GM21515 (cell line): ENCODE data around the gene FAM186B.
"Not testable (repeated sequence)": the region's sequence is repeated elsewhere in the genome, so short reads cannot be mapped to it uniquely, and the experiment has no call there.

Experiments
- ATAC-seq: cut with Tn5 transposase; IDR thresholded peaks from one replicate; pipeline ENCODE4 v1.9.1; 2021; ENCODE audit not compliant: unreplicated experiment

Gene FAM186B, protein sequence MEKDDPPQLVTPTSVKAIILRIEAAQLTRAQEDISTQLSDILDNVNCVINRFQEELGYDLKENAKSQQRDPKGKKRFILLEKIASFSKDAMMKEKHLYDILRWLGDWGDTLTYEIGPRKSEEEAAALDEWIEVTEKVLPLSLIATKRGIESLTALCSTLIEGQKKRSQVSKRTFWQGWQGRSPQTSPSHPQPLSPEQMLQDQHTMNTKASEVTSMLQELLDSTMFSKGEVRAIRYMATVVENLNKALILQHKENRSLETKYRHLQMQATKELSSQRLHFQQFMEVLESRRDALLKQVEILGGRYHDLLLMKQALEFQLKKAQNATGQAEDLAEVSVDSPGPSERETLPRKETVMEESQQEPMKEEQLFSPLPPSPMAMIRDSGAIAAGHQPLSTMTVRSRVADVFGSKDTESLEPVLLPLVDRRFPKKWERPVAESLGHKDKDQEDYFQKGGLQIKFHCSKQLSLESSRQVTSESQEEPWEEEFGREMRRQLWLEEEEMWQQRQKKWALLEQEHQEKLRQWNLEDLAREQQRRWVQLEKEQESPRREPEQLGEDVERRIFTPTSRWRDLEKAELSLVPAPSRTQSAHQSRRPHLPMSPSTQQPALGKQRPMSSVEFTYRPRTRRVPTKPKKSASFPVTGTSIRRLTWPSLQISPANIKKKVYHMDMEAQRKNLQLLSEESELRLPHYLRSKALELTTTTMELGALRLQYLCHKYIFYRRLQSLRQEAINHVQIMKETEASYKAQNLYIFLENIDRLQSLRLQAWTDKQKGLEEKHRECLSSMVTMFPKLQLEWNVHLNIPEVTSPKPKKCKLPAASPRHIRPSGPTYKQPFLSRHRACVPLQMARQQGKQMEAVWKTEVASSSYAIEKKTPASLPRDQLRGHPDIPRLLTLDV

DNA sequence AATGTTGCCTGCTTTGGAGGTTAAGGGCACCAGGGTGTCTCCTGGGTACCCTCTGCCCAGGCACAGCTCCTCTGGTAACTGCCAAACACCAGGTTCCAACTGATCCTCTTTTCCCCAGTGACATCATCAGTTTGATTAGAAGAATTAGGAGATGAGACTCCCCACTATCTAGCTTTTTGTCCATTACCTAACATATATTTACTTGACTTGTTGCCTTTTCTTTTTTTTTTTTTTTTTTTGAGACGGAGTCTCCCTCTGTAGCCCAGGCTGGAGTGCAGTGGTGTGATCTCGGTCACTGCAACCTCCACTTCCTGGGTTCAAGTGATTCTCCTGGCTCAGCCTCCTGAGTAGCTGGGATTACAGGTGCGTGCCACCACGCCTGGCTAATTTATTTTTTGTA is at the start of gene FAM186B:
Gene FAM186B (minus strand): TSS at position 101 of the 400 bp plus-strand sequence. CDS start 162 bp downstream, outside the sequence.
- not testable (repeated sequence) for ATAC-seq

DNA sequence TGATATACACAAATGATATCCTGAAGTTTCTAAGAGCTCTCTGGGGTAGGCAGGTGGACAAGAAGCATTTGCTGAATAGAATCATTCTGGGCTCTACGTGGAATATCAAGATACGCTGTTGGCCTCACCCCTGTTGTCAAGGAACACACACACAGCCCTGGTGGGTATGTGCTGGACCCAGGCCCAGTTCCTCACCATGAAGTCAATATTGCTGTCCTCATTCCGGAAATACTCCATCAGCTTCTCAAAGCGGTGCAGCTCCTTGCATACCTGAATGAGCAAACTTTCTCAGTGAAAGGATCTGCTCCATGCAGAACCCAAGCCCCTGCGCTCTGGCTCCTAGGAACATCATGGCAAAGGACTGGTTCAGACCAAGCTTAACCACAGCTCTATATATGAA is 49.3 kb upstream of the FAM186B start:
- no peak for ATAC-seq

DNA sequence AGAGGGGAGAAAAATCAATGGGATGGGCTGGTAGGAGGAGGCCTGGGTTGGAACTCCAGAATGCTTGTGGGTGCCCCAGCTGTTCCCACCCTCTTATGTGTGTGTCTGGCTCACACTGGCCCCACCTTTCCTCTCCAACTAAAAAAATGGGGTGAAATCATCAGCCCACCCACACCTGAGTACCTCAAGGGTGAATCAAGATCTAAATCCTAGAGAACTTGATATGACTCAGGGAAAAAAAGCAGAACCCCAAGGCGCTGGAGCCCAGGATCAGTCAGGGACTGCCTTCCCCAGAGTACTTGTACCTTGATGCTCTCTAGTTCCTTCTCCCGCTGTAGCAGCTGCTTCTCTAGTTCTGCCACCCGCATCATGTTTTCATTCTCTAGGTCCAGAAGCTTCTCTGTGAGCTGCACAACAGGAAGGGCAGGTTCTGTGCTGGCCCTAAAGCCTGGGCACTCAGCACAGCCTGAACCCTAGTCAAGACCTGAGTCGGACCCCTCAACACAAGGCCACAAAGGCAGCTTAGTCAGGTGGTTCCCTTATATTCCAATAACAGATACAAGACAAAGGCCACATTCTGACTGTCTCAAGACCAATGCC is 47.6 kb upstream of the FAM186B start:
- ATAC-seq = no peak

DNA sequence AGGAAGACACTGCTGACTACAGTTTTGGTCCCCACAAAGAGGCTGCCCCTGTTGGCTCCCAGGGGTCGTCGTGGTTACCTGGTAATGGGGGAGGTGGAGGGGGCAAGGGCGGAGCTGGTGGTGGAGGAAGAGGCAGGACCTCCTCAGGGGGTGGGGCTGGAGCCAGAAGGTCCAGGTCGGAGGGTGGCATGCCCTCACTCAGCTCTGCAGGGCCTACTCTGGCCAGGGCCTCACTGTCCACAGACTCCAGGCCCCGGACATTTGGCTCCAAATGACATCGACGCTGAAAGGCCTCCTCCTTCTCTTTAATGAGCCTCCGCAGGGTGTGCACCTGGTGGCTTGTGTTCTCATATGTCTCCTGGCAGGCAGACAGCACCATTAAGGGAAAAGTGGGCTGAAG is 46.4 kb upstream of the FAM186B start:
- ATAC-seq = no peak

DNA sequence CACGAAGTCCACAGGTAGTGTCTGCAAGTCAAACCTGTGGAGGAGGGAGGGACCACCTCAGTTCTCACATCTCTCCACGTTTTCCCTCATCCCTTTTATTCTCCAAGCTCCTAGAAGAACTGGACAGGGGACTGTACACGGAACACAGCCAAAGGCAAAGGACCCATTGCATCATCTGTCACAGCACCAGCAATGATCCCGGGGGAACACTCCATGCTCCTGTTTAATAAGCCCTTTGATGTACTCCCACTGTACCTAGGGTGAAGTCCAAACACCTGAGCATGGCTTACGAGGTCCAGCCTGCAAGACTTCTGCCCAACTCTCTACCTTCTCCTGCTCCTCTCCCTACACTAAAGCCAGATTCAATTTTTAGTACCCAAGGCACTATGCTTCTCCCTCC is 44.5 kb upstream of the FAM186B start:
- no peak for ATAC-seq

DNA sequence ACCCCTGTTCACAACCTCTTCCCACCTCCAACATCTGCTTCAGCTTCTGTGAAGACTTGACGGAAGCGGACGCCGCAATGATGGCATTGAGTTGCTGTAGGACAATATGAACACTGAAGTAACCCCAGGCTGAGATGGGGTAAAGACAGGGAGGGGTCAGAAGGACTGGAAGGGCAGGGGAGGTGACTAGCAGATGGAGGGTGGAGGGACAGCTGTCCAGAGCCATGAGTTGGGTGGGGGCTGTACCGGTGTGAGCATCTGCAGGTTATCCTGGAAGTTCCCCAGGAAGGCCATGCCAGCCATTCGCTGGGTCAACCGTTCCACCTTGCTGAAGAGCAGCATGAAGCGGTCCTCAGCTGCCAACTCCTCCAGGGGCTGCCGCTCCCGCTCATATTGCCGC is 44.0 kb upstream of the FAM186B start:
- no peak for ATAC-seq

DNA sequence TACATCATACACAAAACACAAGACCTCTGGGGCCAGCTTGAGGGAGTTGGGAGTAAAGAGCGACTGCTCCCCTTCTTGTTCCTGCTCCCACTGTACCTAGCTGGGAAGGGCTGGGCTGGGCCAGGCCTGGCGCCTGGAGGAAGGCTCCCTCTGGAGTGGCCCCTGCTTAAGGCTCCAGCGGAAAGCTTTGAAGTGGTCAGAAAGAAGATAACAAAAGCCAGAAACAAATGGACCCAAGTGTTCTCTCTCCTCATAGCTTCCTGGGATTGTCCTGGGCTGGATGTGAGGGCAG is 43.2 kb upstream of the FAM186B start:
- no peak for ATAC-seq

DNA sequence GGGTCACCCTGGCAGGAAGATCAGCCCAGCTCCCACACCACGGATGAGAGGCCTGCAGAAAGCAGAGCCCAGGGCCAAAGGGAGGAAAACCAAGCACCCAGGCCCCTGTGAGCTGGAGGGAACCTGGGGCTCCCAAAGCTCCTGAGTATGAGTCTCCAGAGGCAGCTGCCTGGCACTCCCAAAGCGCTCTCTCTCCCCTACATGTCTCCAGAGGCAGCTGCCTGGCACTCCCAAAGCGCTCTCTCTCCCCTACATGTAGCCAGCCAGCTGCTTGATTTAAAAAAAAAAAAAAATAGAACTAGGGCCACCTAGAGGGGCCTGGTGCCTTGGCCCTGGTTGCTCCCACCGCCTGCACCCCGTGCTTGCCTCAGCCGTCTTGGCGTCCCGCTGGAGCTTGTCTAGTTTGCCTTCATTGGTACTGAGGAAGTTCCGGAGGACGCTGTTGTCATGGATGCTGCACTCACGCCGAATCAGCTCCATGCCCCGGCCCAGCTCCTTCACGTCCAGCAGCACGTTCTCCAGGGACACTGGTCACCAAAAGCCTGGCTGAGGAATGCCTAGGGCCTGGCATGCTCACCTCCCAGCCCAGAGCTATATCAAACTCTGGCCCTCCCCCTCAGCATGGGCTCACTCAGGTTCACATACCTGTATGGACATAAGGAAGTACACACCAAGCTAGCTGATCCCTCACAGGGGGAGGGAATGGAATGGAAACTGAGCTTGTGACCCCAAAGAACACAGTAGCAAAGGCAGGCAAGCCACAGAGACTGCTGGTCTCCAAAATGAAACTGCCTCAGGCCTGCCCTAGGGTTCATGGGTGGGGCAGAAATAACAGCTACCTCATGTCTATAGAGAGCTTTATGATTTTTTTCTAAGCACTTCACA is 42.6 kb upstream of the FAM186B start:
- no peak for ATAC-seq

DNA sequence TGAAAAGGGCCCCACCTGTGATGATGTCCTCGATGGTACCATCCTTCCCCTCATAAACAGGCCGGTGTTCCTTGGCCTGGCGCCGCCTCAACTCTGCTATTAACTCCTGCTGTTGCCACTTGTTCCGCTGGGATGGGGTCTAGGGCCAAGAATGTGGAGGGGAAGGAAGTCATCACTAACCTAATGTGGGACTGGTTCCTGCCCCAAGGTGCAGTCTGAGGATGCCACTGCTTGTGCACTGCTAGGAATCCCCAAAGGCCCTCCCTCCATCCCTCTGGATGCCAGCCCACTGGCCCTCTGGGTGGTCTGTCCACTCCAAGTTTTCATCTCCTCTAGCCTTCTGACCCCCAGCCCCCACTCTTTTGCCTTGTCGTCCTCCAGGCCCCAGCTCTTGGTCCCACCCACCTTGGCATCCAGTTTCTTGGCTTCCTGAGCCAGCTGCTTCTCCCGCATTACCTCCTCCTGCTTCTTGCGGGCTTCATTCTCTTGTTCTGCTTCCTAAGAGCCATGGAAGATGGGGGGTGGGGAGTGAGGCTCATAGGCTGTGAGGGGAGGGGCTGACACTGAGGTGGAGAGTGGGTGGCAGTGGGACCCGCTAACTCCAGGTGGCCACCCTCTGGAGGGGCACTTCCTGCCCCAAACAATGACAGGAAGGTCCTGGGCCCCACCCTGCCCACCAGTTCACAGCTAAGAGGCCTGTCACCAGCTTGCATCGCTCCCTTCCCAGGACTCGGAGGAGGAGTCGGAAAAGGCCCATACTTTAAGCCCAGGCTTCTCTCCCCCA is 41.6 kb upstream of the FAM186B start:
- no peak for ATAC-seq

DNA sequence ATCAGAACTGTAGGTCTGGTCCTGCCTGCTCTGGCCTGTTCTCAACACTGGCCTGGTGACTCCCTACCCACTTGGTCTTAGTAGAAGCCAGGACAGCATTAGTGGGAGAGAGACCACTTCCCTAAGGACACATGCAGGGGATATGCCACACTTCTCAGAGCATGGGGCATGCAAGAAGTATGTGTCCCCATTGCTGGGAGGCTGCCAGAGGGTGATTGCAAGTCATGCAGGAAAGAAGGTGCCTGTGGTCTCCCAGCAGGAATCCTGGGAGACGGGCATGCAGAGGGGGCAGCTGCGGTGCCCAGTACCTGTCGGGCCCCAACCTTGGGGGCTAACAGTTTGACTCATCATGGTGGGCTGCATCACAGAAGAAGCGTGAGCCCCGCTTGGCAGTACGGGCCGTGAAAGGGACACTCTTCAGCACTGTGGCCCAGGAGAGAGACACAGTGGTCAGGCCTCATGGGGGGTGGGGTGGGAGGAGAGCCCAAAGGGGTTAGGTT is 40.9 kb upstream of the FAM186B start:
- no peak for ATAC-seq

DNA sequence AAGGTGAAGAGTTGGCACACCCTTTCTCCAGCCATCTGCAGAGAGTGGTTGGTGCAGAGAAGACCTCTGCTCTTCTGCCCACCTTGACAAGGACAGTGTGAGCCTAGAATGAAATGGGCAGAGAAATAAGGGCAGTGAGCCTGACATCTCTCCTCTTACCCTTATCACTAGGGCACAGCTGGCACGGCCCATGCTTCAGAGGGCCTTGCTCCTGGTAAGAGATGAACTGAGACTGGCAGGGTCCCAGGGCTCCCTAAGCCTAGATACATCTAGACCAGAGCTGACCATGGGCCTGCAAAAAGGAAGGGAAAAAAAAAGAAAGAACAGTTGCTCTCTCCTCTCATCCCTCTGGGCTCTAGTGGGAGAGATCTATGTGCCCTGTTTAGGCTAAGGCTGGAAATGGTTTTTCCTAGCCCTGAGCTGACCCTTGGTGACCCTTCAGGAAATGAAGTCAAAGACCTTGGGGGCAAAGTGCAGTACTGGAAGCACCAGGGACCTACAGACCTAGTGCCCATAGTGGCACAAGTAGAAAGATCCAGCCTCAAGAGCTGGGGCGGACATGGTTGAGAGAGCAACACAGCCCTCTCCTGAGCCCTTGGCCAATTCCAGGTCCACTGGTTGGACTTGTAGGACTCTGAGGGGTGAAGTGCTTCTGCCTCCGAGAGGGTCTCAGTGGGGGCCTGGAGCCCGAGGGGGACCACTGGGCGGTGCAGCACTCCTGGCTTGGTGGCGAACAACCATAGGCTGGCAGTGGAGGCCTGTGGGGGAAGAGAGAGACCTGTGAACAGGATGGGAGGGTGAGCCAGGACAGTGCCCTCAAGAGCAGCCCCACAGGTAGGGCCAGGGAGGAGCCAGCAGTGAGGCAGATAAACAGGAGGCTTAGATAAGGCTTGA is 40.0 kb upstream of the FAM186B start:
- no peak for ATAC-seq

DNA sequence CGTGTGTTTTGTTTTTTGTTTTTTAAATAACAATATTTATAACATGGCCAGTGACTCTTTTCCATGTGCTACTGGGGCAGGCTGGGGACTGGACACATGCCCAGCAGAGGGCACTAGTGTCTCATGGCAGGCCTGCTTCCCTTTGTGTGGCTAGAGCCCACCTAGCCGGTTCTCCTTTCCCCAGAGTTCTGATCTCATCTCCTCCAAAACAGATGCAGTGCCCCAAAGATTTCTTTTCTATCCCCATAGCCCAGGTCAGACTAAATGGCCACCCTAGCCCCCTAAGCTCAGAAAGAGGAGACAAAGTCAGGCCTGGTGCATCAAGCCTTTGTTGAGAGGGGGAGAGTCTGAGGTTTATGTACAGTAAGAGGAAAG is 39.2 kb upstream of the FAM186B start:
- ATAC-seq = no peak

DNA sequence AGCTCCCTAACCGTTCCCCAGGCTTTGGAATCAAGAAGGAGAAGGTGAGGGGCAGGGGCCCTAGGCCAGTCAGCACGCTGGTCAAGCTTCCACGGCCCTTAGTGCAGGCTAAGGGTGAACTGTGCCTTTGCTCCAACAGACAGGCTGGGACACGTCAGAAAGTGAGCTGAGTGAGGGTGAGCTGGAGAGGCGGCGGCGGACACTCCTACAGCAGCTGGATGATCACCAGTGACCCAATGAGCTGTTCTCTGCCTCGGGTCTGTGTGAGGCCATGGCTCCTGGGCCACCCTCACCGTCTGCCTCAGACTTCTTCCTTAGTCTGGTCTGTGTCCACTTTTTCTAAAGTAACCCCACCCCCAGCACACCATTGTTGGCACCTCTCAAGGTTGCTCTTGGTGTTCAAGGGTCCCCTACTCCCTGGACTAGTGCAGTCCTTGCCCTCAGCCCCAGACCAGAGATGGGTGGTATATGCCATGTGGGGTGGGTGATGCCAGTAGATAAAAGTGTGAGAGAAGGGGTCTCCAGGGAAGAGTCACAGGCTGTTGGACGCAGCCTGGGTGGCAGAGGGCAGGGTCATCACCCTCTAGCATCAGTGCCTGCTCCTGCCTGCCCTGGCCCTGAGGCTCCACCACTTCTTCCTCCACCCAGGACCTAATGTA is 38.7 kb upstream of the FAM186B start:
- ATAC-seq = no peak

DNA sequence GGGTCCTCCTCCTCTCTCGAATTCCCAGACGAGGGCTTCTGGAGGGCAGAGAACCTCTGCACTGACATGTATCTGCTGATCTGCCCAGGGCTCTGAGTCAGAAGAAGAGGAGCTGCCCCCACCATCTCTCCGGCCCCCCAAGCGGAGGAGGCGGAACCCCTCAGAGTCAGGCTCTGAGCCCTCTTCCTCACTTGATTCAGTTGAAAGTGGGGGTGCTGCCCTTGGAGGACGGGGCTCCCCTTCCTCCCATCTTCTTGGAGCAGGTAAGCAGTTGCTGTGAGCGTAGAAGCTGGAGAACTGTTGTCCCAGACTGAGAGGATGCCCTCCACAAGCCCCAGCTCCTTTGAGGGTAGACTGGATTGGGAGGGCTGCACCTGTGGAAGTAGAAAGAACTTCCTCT is 37.7 kb upstream of the FAM186B start:
- ATAC-seq = no peak

DNA sequence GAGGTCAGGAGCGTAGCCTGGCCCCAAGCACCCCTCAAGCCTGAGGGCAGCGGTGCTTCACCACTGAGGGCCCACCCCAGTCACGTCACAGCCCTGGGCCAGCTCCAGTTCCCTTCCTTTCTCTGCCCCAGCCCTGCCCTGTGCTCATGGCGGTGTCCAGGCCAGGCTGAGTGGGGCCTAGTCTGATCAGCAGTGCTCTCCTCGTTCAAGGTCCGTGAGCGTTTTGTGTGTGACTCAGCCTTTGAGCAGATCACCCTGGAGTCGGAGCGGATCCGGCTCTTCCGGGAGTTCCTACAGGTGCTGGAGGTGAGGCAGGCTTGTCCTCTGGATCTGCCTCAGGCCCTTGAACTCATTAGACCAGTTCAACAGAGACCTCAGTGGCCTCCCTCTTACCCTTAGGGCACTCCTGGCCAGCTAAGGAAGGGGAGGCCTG is 36.9 kb upstream of the FAM186B start:
- no peak for ATAC-seq

DNA sequence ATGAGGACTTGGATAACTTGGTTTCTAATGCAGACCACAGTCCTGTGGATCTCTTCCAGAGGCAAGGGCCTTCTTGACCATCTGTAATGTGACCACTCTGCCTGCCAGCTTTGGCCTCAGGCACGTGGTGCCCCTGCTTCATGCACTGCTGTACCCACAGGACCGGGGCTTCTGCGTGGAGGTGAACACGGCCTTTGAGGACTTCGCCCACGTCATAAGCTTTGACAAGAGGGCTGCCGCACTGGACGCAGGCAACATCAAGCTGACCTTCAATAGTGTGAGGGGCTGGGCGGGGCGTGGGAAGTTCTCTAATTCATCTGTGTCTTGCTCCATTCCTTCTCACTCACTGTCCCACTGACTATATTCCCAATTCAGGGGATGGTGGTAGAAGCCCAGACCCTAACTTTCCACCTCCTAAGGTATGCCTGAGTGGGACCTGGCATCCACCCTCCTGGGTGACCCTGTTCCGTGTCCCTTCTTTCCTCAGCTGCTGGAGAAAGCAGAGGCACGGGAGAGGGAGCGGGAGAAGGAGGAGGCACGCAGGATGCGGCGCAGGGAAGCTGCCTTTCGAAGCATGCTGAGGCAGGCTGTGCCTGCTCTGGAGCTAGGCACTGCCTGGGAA is 36.4 kb upstream of the FAM186B start:
- ATAC-seq = no peak

DNA sequence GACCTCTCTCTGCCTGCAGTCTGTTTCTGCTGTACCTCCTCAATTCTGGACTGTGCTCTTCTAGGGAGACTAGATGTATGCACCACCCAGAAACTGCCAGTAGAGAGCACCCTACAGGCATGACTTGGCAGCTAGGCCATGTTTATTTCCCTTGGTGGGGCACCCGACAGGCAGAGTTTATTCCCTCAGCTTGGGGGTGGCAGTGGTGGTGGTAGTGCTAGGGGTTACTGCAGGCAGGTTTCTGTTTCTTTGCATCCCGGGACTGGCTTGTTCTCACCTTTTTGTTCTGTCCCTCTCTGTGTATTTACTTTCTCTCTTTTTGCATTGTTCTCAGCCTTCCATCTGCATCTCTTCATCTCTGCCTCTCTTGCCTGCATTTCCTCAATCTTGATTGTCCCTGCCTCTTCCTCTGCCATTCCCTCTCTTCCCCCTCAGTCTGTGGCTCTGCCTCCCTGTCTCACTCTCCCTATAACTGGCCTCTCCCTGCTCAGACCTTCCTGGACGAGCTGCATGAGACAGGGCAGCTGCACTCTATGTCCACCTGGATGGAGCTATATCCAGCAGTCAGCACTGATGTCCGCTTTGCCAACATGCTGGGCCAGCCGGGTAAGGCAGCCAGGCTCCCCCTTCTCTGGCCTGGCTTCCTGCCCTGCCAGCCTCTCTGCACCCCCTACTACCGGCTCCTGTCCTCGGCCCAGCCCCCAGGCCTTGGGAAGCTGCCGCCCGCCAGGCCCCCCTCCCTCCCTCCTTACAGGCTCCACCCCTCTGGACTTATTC is 31.7 kb upstream of the FAM186B start:
- no peak for ATAC-seq
